GM19238 (cell line): ENCODE data around the gene LNPEP.

Experiments used
- DNase-seq: peaks from one replicate; pipeline ENCODE4 v3.0.0; 2011; ENCODE audit warnings: low spot score; ENCODE audit not compliant: insufficient read length

Gene LNPEP

GRCh38 chr5:96935559-96936430 lies at the start of gene LNPEP:
TSS of gene LNPEP (plus strand) at chr5:96936080. CDS start at chr5:96936156, 76 bp downstream.
- peak; percentile 67 for DNase-seq

GRCh38 chr5:96893342-96893741 lies 42.5 kb upstream of the LNPEP start:
- no peak for DNase-seq

- DNase-seq: no peak
These were observed 39.6 kb upstream of the LNPEP start for GRCh38 chr5:96896276-96896675.

- peak; percentile 46 for DNase-seq
These were observed 39.1 kb upstream of the LNPEP start for GRCh38 chr5:96896806-96897205.

GRCh38 chr5:96901384-96901783 lies 34.5 kb upstream of the LNPEP start:
- DNase-seq: no peak

- no peak for DNase-seq
These were observed 34.0 kb upstream of the LNPEP start for GRCh38 chr5:96901841-96902240.

- DNase-seq: no peak
These were observed 33.0 kb upstream of the LNPEP start for GRCh38 chr5:96902876-96903275.

GRCh38 chr5:96903300-96903699 lies 32.6 kb upstream of the LNPEP start:
- DNase-seq: no peak

- no peak for DNase-seq
These were observed 31.6 kb upstream of the LNPEP start for GRCh38 chr5:96904054-96904931.

GRCh38 chr5:96905864-96906263 lies 30.0 kb upstream of the LNPEP start:
- DNase-seq: no peak

GRCh38 chr5:96909003-96909402 lies 26.9 kb upstream of the LNPEP start:
- no peak for DNase-seq

GRCh38 chr5:96909435-96909834 lies 26.4 kb upstream of the LNPEP start:
- no peak for DNase-seq

- DNase-seq: no peak
These were observed 24.7 kb upstream of the LNPEP start for GRCh38 chr5:96911139-96911538.

GRCh38 chr5:96913233-96913632 lies 22.6 kb upstream of the LNPEP start:
- DNase-seq: no peak

GRCh38 chr5:96919754-96920197 lies 16.1 kb upstream of the LNPEP start:
- no peak for DNase-seq

GRCh38 chr5:96920744-96921355 lies 15.0 kb upstream of the LNPEP start:
- DNase-seq: no peak

- DNase-seq: no peak
These were observed 13.2 kb upstream of the LNPEP start for GRCh38 chr5:96922499-96923244.

- DNase-seq: no peak
These were observed 11.8 kb upstream of the LNPEP start for GRCh38 chr5:96924016-96924443.

GRCh38 chr5:96926276-96926675 lies 9.6 kb upstream of the LNPEP start:
- DNase-seq: no peak

- no peak for DNase-seq
These were observed 8.9 kb upstream of the LNPEP start for GRCh38 chr5:96927008-96927407.
